Esophagus squamous epithelium (tissue), 5 donors: ENCODE data around the gene MTERF4. TPM values are rescaled to one million over a fixed set of nuclear protein-coding genes. Genes with fewer than 3 reads are reported as not detected.

Experiments used
- DNase-seq: peaks from one replicate; lab custom pipeline; 2025; lab: John Stamatoyannopoulos, UW
- H3K27ac ChIP-seq, 4 donors: fragments of 200-600 bp; sonication (generic); one replicate each; pipeline ENCODE4 v1.5.1; 2016 to 2019; ENCODE audit warnings: mild to moderate bottlenecking in 1 of 4
- H3K27me3 ChIP-seq, 4 donors: fragments of 200-600 bp; sonication (generic); 1 replicate in 3 of 4; 2 replicates in 1 of 4; pipeline versions ENCODE4 v1.5.1 to v1.6.0; 2017 to 2021; ENCODE audit warnings: antibody characterized with exemption in 1 of 4
- H3K36me3 ChIP-seq, 3 donors: fragments of 200-600 bp; sonication (generic); one replicate each; pipeline ENCODE4 v1.5.1; 2016 to 2019
- H3K4me1 ChIP-seq, 3 donors: fragments of 200-600 bp; sonication (generic); one replicate each; pipeline ENCODE4 v1.5.1; 2017 to 2019
- H3K4me3 ChIP-seq, 4 donors: fragments of 200-600 bp; sonication (generic); 1 replicate in 3 of 4; 2 replicates in 1 of 4; pipeline ENCODE4 v1.5.1; 2016 to 2019; ENCODE audit warnings: mild to moderate bottlenecking in 2 of 4, moderate library complexity in 1 of 4
- H3K9me3 ChIP-seq, 3 donors: fragments of 200-600 bp; sonication (generic); one replicate each; pipeline ENCODE4 v1.5.1; 2016 to 2019
- POLR2A ChIP-seq, 4 donors: fragments of 450-650 bp; IDR thresholded peaks; one replicate each; pipeline ENCODE4 v1.6.1; 2017; ENCODE audit warnings: antibody characterized with exemption in 4 of 4, mild to moderate bottlenecking in 4 of 4, moderate library complexity in 3 of 4
- WGBS, 2 donors: methylation state at CpG; one replicate each; pipeline ENCODE4 v1.1.5; 2018; 5-methylcytosine and 5-hydroxymethylcytosine counted together
- intact Hi-C: fragments of 100-400 bp; cut with DNase I; formaldehyde crosslinking; loops from one replicate; pipeline ENCODE4 v1.15.0; 2022
- total RNA-seq, 4 donors: library from RNA; depleted of rRNA; stranded (reverse); fragments of >200 nt; gene quantifications; one replicate each; pipeline ENCODE4 v1.1.0, GENCODE V29; 2016
- TF ChIP-seq, protein P1 (sequence below), 6 experiments: fragments of 450-650 bp in 4 of 6; fragments of 200-600 bp in 2 of 6; sonication (generic) in 2 of 6; IDR thresholded peaks; one replicate each; pipeline ENCODE4 v1.5.1; 2016 to 2019; ENCODE audit warnings: antibody characterized with exemption in 6 of 6, mild to moderate bottlenecking in 4 of 6, moderate library complexity in 4 of 6
- donor health status: DM: yes; HTN: yes; CAD: no.

Gene MTERF4
- total RNA-seq, 4 donors from 2014 or later: 27.7 to 37.0 (median 35.4) TPM

DNA sequence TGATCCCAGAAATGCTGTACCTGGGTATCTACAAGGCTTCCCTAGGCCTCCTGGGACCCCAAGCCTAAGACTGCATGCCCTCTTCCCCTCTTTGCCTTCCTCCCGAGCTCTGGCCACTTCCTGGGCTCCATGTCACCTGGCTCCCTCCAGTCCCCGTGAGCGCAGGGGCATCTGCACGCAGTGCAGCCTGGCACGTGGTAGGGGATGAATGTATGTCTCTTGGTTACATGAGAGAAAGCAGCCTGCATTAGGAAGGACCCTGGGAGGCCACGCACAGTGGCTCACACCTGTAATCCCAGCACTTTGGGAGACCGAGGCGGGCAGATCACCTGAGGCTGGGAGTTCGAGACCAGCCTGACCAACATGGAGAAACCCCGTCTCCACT is 31.3 kb upstream of the MTERF4 start:
- H3K36me3 ChIP-seq: peaks cover 0 to 44% (median 0%) of the 10 kb centered on the region in 3 donors
- no peak for DNase-seq
- no peaks in the 10 kb centered on the region for H3K9me3 ChIP-seq
- intact Hi-C loops: no loop called here
- H3K27ac ChIP-seq: no peak overlapping the region
- TF ChIP-seq, protein P1, sequence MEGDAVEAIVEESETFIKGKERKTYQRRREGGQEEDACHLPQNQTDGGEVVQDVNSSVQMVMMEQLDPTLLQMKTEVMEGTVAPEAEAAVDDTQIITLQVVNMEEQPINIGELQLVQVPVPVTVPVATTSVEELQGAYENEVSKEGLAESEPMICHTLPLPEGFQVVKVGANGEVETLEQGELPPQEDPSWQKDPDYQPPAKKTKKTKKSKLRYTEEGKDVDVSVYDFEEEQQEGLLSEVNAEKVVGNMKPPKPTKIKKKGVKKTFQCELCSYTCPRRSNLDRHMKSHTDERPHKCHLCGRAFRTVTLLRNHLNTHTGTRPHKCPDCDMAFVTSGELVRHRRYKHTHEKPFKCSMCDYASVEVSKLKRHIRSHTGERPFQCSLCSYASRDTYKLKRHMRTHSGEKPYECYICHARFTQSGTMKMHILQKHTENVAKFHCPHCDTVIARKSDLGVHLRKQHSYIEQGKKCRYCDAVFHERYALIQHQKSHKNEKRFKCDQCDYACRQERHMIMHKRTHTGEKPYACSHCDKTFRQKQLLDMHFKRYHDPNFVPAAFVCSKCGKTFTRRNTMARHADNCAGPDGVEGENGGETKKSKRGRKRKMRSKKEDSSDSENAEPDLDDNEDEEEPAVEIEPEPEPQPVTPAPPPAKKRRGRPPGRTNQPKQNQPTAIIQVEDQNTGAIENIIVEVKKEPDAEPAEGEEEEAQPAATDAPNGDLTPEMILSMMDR (IDR thresholded peaks at IDR 0.05): no peak
- no peak for TF ChIP-seq POLR2A (IDR thresholded peaks at IDR 0.05)
- H3K4me1 ChIP-seq: no peaks in the 10 kb centered on the region
- no peak overlapping the region for H3K4me3 ChIP-seq
- H3K27me3 ChIP-seq: no peaks in the 10 kb centered on the region
- 80 to 98% methylated on average over 1 to 6 of the region's 10 CpGs for WGBS, 2 donors

DNA sequence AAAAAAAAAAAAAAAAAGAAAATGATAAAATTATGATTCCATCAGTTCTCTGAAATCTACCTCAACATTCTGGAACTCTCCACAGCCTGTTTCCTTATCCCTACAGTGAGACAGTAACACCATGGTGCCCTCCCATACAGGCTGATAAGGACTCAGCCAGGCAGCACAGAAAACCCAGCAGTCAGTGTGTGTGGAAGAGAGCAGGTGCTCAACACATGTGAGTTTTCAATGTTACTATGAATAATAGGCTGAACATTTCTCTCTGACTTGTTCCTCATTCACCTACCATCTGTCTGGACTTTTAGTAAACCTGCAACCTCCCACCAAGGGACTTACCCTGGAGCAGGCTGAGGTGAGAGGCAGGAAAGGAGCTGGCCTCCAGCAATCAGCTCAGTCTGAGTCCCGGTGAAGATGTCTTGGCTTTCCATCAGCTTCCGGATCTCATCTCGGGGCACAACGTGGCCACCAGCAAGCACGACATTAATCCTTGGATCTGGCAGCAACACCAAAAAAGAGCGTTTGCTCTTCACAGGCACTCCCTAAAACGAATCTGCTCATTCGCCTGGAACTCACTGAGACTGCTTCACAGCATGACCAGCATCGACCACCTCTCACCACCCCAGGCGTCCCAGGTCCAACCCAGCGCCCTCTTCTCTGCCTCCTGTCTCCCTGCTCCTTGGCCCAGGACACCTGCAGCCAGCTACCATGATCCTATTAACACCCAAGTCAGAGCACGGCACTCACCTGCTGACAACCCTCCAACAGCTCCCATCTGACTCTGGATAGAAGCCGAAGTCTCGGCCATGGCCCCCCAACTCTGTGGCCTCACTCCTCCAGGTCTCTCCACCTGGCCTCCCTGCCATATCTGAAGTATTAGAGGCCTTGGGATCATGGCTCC is 30.7 kb upstream of the MTERF4 start:
- WGBS, 2 donors: 82 to 89% methylated on average over 13 to 14 of the region's 14 CpGs
- no peak for DNase-seq
- no peaks in the 10 kb centered on the region for H3K9me3 ChIP-seq
- TF ChIP-seq, protein P1 (IDR thresholded peaks at IDR 0.05): no peak
- TF ChIP-seq POLR2A (IDR thresholded peaks at IDR 0.05): no peak
- intact Hi-C loops: no loop called here
- H3K36me3 ChIP-seq: peaks cover 0 to 38% (median 0%) of the 10 kb centered on the region in 3 donors
- no peaks in the 10 kb centered on the region for H3K4me1 ChIP-seq
- no peak overlapping the region for H3K27ac ChIP-seq
- H3K4me3 ChIP-seq: no peak overlapping the region
- H3K27me3 ChIP-seq: no peaks in the 10 kb centered on the region

GRCh38 chr2:241131531-241131930 is 29.4 kb upstream of the MTERF4 start:
- H3K9me3 ChIP-seq: no peaks in the 10 kb centered on the region
- 92% methylated on average over 7 of the region's 7 CpGs for WGBS, 2 donors
- DNase-seq: no peak
- intact Hi-C loops: no loop called here
- no peaks in the 10 kb centered on the region for H3K27me3 ChIP-seq
- no peak overlapping the region for H3K27ac ChIP-seq
- peaks cover 0 to 33% (median 0%) of the 10 kb centered on the region in 3 donors for H3K36me3 ChIP-seq
- H3K4me3 ChIP-seq: no peak overlapping the region
- no peak for TF ChIP-seq POLR2A (IDR thresholded peaks at IDR 0.05)
- TF ChIP-seq, protein P1 (IDR thresholded peaks at IDR 0.05): no peak
- H3K4me1 ChIP-seq: no peaks in the 10 kb centered on the region

DNA sequence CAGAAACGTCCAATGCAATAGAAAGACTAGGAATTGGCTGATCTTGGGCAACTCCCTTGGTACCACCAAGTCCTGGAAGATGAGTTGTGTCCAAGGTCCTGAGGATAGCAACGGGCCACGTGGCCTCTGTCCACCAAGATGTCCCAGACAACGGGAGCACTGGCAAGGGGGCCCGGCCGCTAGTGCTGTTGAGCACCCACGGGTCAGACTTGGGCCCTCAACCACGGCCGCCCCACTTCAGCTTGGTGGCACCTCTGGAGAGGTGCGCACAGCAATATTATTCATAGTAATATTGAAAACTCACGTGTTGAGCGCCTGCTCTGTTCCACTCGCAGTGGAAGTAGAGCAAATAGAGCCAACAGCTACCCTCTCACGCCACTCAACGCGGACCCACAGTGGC is 28.2 kb upstream of the MTERF4 start:
- Histone ChIP-seq H3K27ac (no peak overlapping the region), H3K4me1 (no peaks in the 10 kb centered on the region), H3K9me3 (no peaks in the 10 kb centered on the region), H3K4me3 (no peak overlapping the region), H3K36me3 (peaks cover 0 to 29% (median 0%) of the 10 kb centered on the region in 3 donors), H3K27me3 (no peaks in the 10 kb centered on the region)
- TF ChIP-seq, protein P1 (IDR thresholded peaks at IDR 0.05): no peak
- TF ChIP-seq POLR2A (IDR thresholded peaks at IDR 0.05): no peak
- intact Hi-C loops: no loop called here
- 90 to 94% methylated on average over 8 to 12 of the region's 16 CpGs for WGBS, 2 donors
- DNase-seq: no peak
